ENCODE measurements around the gene AEN. TPM values are rescaled to one million over a fixed set of nuclear protein-coding genes. Genes with fewer than 3 reads are reported as not detected.

The AEN gene
- total and polyA plus RNA-seq, 2 donors (not counting 3 experiments of a cell fraction or from before 2014, with no cell fraction given): 34.2 to 35.6 TPM

GRCh38 chr15:88664151-88664778 lies 43.1 kb downstream of the AEN start:
- H3K9ac ChIP-seq (replicated peaks; ENCODE audit: extremely low read depth, insufficient read depth, low read length): no peak overlapping the region
- H2AFZ ChIP-seq (ENCODE audit: low read depth, low read length): no peak overlapping the region
- H3K9me1 ChIP-seq (replicated peaks; ENCODE audit: control insufficient read depth, extremely low read depth, insufficient read depth, low read length): no peaks in the 10 kb centered on the region
- ChIA-PET CTCF (interaction anchor here (0.8 to 1.8 kb wide), 5 partner anchors 19 to 240 kb away, joined by 3 to 17 read pairs (median 4); partner anchors contain the start of gene ISG20), POLR2A (no interaction called here)
- no peaks in the 10 kb centered on the region for H3K36me3 ChIP-seq (ENCODE audit: control insufficient read depth in 2 of 2, extremely low read depth in 1 of 2, insufficient read depth in 2 of 2, low read length in 2 of 2)
- DNase-seq (ENCODE audit: low read depth, low spot score) (peak; percentile 34), FAIRE-seq (no peak)
- H4K20me1 ChIP-seq (replicated peaks; ENCODE audit: control insufficient read depth, extremely low read depth, insufficient read depth, low read length): no peaks in the 10 kb centered on the region
- no TSS peak for BruUV-seq (replicated peaks)
- intact Hi-C loops (cut with micrococcal nuclease): no loop called here
- H3K27ac ChIP-seq (ENCODE audit: insufficient read depth, low read depth, low read length): no peak overlapping the region
- no peak overlapping the region for H3K4me3 ChIP-seq (replicated peaks in 1 of 3; ENCODE audit: insufficient read depth in 1 of 3, low read depth in 1 of 3, low read length in 3 of 3)
- H3K79me2 ChIP-seq (ENCODE audit: control insufficient read depth, insufficient read depth, low read length): no peaks in the 10 kb centered on the region
- H3K9me3 ChIP-seq (replicated peaks; ENCODE audit: control insufficient read depth, insufficient read depth, low read length): no peaks in the 10 kb centered on the region
- peaks cover 8% of the 10 kb centered on the region for H3K4me1 ChIP-seq (ENCODE audit: control insufficient read depth, extremely low read depth, insufficient read depth, low read length)
- no peaks in the 10 kb centered on the region for H3K27me3 ChIP-seq (ENCODE audit: control insufficient read depth in 2 of 2, insufficient read depth in 2 of 2, low read length in 2 of 2)
- dilution Hi-C loops (cut with MboI; ENCODE audit: extremely low pct_ligation_motif_present, low sequenced_read_pairs): no loop called here
- TF ChIP-seq JUN (IDR thresholded peaks at IDR 0.05; ENCODE audit: borderline replicate concordance, insufficient read depth, insufficient read length, low read depth) (no peak), CTCF (IDR thresholded peaks at IDR 0.05; ENCODE audit: extremely low read depth in 1 of 2, insufficient read depth in 1 of 2, low read depth in 1 of 2, low read length in 2 of 2) (peak in 1 of 2 donors; percentile 15)
- no peak overlapping the region for H3K4me2 ChIP-seq (ENCODE audit: insufficient read depth, low read length)

- no peak overlapping the region for H2AFZ ChIP-seq (ENCODE audit: low read depth, low read length)
- H3K9me3 ChIP-seq (replicated peaks; ENCODE audit: control insufficient read depth, insufficient read depth, low read length): no peaks in the 10 kb centered on the region
- H3K4me1 ChIP-seq (ENCODE audit: control insufficient read depth, extremely low read depth, insufficient read depth, low read length): no peaks in the 10 kb centered on the region
- intact Hi-C loops (cut with micrococcal nuclease) (no loop called here), dilution Hi-C loops (cut with MboI; ENCODE audit: extremely low pct_ligation_motif_present, low sequenced_read_pairs) (no loop called here)
- H3K27me3 ChIP-seq (ENCODE audit: control insufficient read depth in 2 of 2, insufficient read depth in 2 of 2, low read length in 2 of 2): no peaks in the 10 kb centered on the region
- H3K79me2 ChIP-seq (ENCODE audit: control insufficient read depth, insufficient read depth, low read length): no peaks in the 10 kb centered on the region
- H3K4me3 ChIP-seq (replicated peaks in 1 of 3; ENCODE audit: insufficient read depth in 1 of 3, low read depth in 1 of 3, low read length in 3 of 3): no peak overlapping the region
- no TSS peak for BruUV-seq (replicated peaks)
- H3K4me2 ChIP-seq (ENCODE audit: insufficient read depth, low read length): no peak overlapping the region
- no peak for TF ChIP-seq POLR2A (IDR thresholded peaks at IDR 0.05; ENCODE audit: low read depth, low read length)
- TF ChIP-seq CTCF (IDR thresholded peaks at IDR 0.05; ENCODE audit: extremely low read depth in 1 of 2, insufficient read depth in 1 of 2, low read depth in 1 of 2, low read length in 2 of 2): no peak
- TF ChIP-seq EZH2 (IDR thresholded peaks at IDR 0.05; ENCODE audit: borderline replicate concordance, low read depth, low read length, severe bottlenecking): no peak
- TF ChIP-seq MYC (IDR thresholded peaks at IDR 0.05; ENCODE audit: low read depth, low read length): no peak
- no peak for TF ChIP-seq POLR2AphosphoS5 (IDR thresholded peaks at IDR 0.05; ENCODE audit: insufficient read depth, low read depth, low read length)
- no peak for TF ChIP-seq FOS (IDR thresholded peaks at IDR 0.05; ENCODE audit: borderline replicate concordance, insufficient read depth, low read length)
- no peak for TF ChIP-seq MAX (IDR thresholded peaks at IDR 0.05; ENCODE audit: insufficient read depth, insufficient read length)
- no peak for TF ChIP-seq GATA2 (IDR thresholded peaks at IDR 0.05; ENCODE audit: insufficient read depth, insufficient read length, low read depth, low read length)
- TF ChIP-seq JUN (IDR thresholded peaks at IDR 0.05; ENCODE audit: borderline replicate concordance, insufficient read depth, insufficient read length, low read depth): no peak
- no peaks in the 10 kb centered on the region for H4K20me1 ChIP-seq (replicated peaks; ENCODE audit: control insufficient read depth, extremely low read depth, insufficient read depth, low read length)
- H3K27ac ChIP-seq (ENCODE audit: insufficient read depth, low read depth, low read length): no peak overlapping the region
- CTCF ChIA-PET: no interaction called here
- DNase-seq (ENCODE audit: low read depth, low spot score) (no peak), FAIRE-seq (no peak)
- no peaks in the 10 kb centered on the region for H3K9me1 ChIP-seq (replicated peaks; ENCODE audit: control insufficient read depth, extremely low read depth, insufficient read depth, low read length)
- no peak overlapping the region for H3K9ac ChIP-seq (replicated peaks; ENCODE audit: extremely low read depth, insufficient read depth, low read length)
- no peaks in the 10 kb centered on the region for H3K36me3 ChIP-seq (ENCODE audit: control insufficient read depth in 2 of 2, extremely low read depth in 1 of 2, insufficient read depth in 2 of 2, low read length in 2 of 2)
- POLR2A ChIA-PET: no interaction called here
Observed at GRCh38 chr15:88674661-88675060, 53.5 kb downstream of the AEN start.
